Prostate gland (tissue), 2 donors: Measurements from ENCODE around the gene ANKFY1. TPM values are rescaled to one million over a fixed set of nuclear protein-coding genes. Genes with fewer than 3 reads are reported as not detected.

ENCODE experiments used
- DNase-seq: peaks from one replicate; pipeline ENCODE4 v3.0.0-alpha.2; 2019; ENCODE audit warnings: low spot score
- H3K27ac ChIP-seq, 2 donors: fragments of 200-600 bp; sonication (generic); 2 replicates each; pipeline ENCODE4 v1.5.1; 2017 to 2019
- H3K27me3 ChIP-seq: fragments of 200-600 bp; sonication (generic); replicated peaks from 2 replicates; pipeline ENCODE4 v1.5.1; 2019; ENCODE audit not compliant: insufficient read depth
- H3K36me3 ChIP-seq, 2 donors: fragments of 200-600 bp; sonication (generic); 1 replicate in 1 of 2; 2 replicates in 1 of 2; pipeline versions ENCODE4 v1.5.1 to v1.8.1; 2017 to 2019
- H3K4me1 ChIP-seq: fragments of 200-600 bp; sonication (generic); replicated peaks from 2 replicates; pipeline ENCODE4 v1.5.1; 2019
- H3K4me3 ChIP-seq, 2 donors: fragments of 200-600 bp; sonication (generic); 2 replicates each; pipeline ENCODE4 v1.5.1; 2017 to 2019
- H3K9me3 ChIP-seq: fragments of 200-600 bp; sonication (generic); 2 replicates; pipeline ENCODE4 v1.5.1; 2017
- CTCF ChIP-seq, 4 experiments: fragments of 200-600 bp in 2 of 4; fragments of 450-650 bp in 2 of 4; sonication (generic) in 2 of 4; IDR thresholded peaks; 1 replicate in 3 of 4; 2 replicates in 1 of 4; pipeline ENCODE4 v1.5.1; 2016 to 2019; ENCODE audit warnings: antibody characterized with exemption in 4 of 4, mild to moderate bottlenecking in 2 of 4, moderate library complexity in 2 of 4
- POLR2A ChIP-seq: fragments of 450-650 bp; IDR thresholded peaks from one replicate; pipeline ENCODE4 v1.6.1; 2016; ENCODE audit warnings: antibody characterized with exemption, mild to moderate bottlenecking
- POLR2AphosphoS5 ChIP-seq: sonication (generic); formaldehyde crosslinking; IDR thresholded peaks from one replicate; pipeline ENCODE4 v1.6.1; 2017; ENCODE audit warnings: antibody characterized with exemption
- WGBS: methylation state at CpG from one replicate; pipeline ENCODE4 v1.1.5; 2018; 5-methylcytosine and 5-hydroxymethylcytosine counted together
- intact Hi-C: fragments of 100-400 bp; cut with DNase I; formaldehyde crosslinking; loops from one replicate; pipeline ENCODE4 v1.14.2; 2022
- total RNA-seq, 2 donors: library from RNA; depleted of rRNA; stranded (reverse); fragments of >200 nt; gene quantifications; one replicate each; pipeline ENCODE4 v1.1.0, GENCODE V29; 2016

The ANKFY1 gene
- total RNA-seq, 2 donors from 2014 or later = 35.2 to 46.0 TPM

- H3K27me3 ChIP-seq = no peaks in the 10 kb centered on the region
- H3K27ac ChIP-seq = no peak overlapping the region
- TF ChIP-seq CTCF (IDR thresholded peaks at IDR 0.05) = no peak
- WGBS = 91% methylated on average over 5 of the region's 5 CpGs
- intact Hi-C loops = no loop called here
- peaks cover 5% of the 10 kb centered on the region for H3K4me1 ChIP-seq
- H3K4me3 ChIP-seq = no peak overlapping the region
- DNase-seq = no peak
- H3K36me3 ChIP-seq = no peaks in the 10 kb centered on the region
- no peaks in the 10 kb centered on the region for H3K9me3 ChIP-seq
Observed at GRCh38 chr17:4146641-4147040, 117.1 kb downstream of the ANKFY1 start.

GRCh38 chr17:4144422-4144747, 119.4 kb downstream of the ANKFY1 start:
- TF ChIP-seq CTCF (IDR thresholded peaks at IDR 0.05) (no peak), POLR2AphosphoS5 (no peak), POLR2A (no peak)

GRCh38 chr17:4143563-4144421, 120.0 kb downstream of the ANKFY1 start:
- peak; percentile 88 for DNase-seq
- H3K36me3 ChIP-seq = no peaks in the 10 kb centered on the region
- H3K9me3 ChIP-seq = no peaks in the 10 kb centered on the region
- TF ChIP-seq CTCF (IDR thresholded peaks at IDR 0.05) (no peak), POLR2A (peak; percentile 56), POLR2AphosphoS5 (peak; percentile 60)
- peak overlapping the region; percentile 97 to 98 for H3K4me3 ChIP-seq
- H3K27ac ChIP-seq = peak overlapping the region; percentile 99 to 100
- no peaks in the 10 kb centered on the region for H3K27me3 ChIP-seq
- H3K4me1 ChIP-seq = peaks cover 15% of the 10 kb centered on the region
- under 1% methylated on average over 59 of the region's 69 CpGs for WGBS
- intact Hi-C loops = no loop called here

More at GRCh38 chr17:4144422-4144747, 119.4 kb downstream of the ANKFY1 start:
- 61% methylated on average over 3 of the region's 3 CpGs for WGBS
- DNase-seq = no peak
- Histone ChIP-seq H3K27me3 (no peaks in the 10 kb centered on the region), H3K36me3 (no peaks in the 10 kb centered on the region), H3K27ac (peak overlapping the region; percentile 99 to 100), H3K4me3 (peak overlapping the region; percentile 97 to 98), H3K9me3 (no peaks in the 10 kb centered on the region), H3K4me1 (peaks cover 12% of the 10 kb centered on the region)
- intact Hi-C loops = no loop called here

GRCh38 chr17:4142107-4142900, 121.5 kb downstream of the ANKFY1 start:
- Histone ChIP-seq H3K27me3 (no peaks in the 10 kb centered on the region), H3K9me3 (no peaks in the 10 kb centered on the region), H3K4me1 (peaks cover 18% of the 10 kb centered on the region), H3K36me3 (no peaks in the 10 kb centered on the region), H3K4me3 (peak overlapping the region; percentile 97 to 98), H3K27ac (peak overlapping the region; percentile 99 to 100)
- intact Hi-C loops = no loop called here
- no peak for DNase-seq
- WGBS = 4% methylated on average over 26 of the region's 56 CpGs
- TF ChIP-seq POLR2AphosphoS5 (no peak), POLR2A (no peak), CTCF (IDR thresholded peaks at IDR 0.05) (no peak)
